Nephron (organoid): ENCODE results near the gene DCDC2B.

Source experiments
- H3K27ac Mint-ChIP-seq, 3 experiments: 2 replicates each; pipeline ENCODE4 v1.8.0; 2020; ENCODE audit warnings: mixed read lengths in 3 of 3, mild to moderate bottlenecking in 2 of 3, moderate library complexity in 1 of 3
- H3K27me3 Mint-ChIP-seq: 2 replicates; pipeline ENCODE4 v1.8.0; 2021; ENCODE audit warnings: low read depth, mild to moderate bottlenecking, moderate library complexity, mixed read lengths
- H3K36me3 Mint-ChIP-seq: 2 replicates; pipeline ENCODE4 v1.8.0; 2020; ENCODE audit warnings: low read depth, mixed read lengths
- H3K4me1 Mint-ChIP-seq: 2 replicates; pipeline ENCODE4 v1.8.0; 2020; ENCODE audit warnings: mixed read lengths
- H3K4me3 Mint-ChIP-seq, 3 experiments: 2 replicates each; pipeline ENCODE4 v1.8.0; 2020; ENCODE audit warnings: mild to moderate bottlenecking in 3 of 3, mixed read lengths in 3 of 3, moderate library complexity in 2 of 3
- H3K9me3 Mint-ChIP-seq: 2 replicates; pipeline ENCODE4 v1.8.0; 2020; ENCODE audit warnings: mixed read lengths
- CTCF ChIP-seq, 3 experiments: fragments of 200-600 bp; sonication (generic); IDR thresholded peaks; one replicate each; pipeline ENCODE4 v1.5.0; 2021; ENCODE audit warnings: antibody characterized with exemption in 3 of 3; ENCODE audit not compliant: unreplicated experiment in 3 of 3

DCDC2B gene

GRCh38 chr1:32223683-32224082 lies 14.8 kb downstream of the DCDC2B start:
- H3K4me1 Mint-ChIP-seq: peaks cover 27% of the 10 kb centered on the region
- H3K27me3 Mint-ChIP-seq: peaks cover 4% of the 10 kb centered on the region
- H3K4me3 Mint-ChIP-seq: peak overlapping the region; percentile 98 to 99 (median 99)
- peaks cover 39% of the 10 kb centered on the region for H3K36me3 Mint-ChIP-seq
- H3K9me3 Mint-ChIP-seq: no peaks in the 10 kb centered on the region
- peak overlapping the region in 2 of 3 experiments; percentile 31 to 55 for H3K27ac Mint-ChIP-seq
- TF ChIP-seq CTCF (IDR thresholded peaks at IDR 0.05; ENCODE audit: unreplicated experiment in 3 of 3): no peak

GRCh38 chr1:32224285-32224684 lies 15.4 kb downstream of the DCDC2B start:
- H3K27me3 Mint-ChIP-seq: peaks cover 4% of the 10 kb centered on the region
- TF ChIP-seq CTCF (IDR thresholded peaks at IDR 0.05; ENCODE audit: unreplicated experiment in 3 of 3): no peak
- H3K4me3 Mint-ChIP-seq: peak overlapping the region; percentile 83 to 99 (median 98)
- peak overlapping the region in 2 of 3 experiments; percentile 31 to 55 for H3K27ac Mint-ChIP-seq
- H3K36me3 Mint-ChIP-seq: peaks cover 45% of the 10 kb centered on the region
- no peaks in the 10 kb centered on the region for H3K9me3 Mint-ChIP-seq
- peaks cover 27% of the 10 kb centered on the region for H3K4me1 Mint-ChIP-seq

- H3K4me1 Mint-ChIP-seq: peaks cover 7% of the 10 kb centered on the region
- no peak for TF ChIP-seq CTCF (IDR thresholded peaks at IDR 0.05; ENCODE audit: unreplicated experiment in 3 of 3)
- no peaks in the 10 kb centered on the region for H3K9me3 Mint-ChIP-seq
- no peaks in the 10 kb centered on the region for H3K27me3 Mint-ChIP-seq
- H3K36me3 Mint-ChIP-seq: peaks cover 48% of the 10 kb centered on the region
- no peak overlapping the region for H3K4me3 Mint-ChIP-seq
- H3K27ac Mint-ChIP-seq: no peak overlapping the region
Observed at GRCh38 chr1:32228771-32229170, 19.9 kb downstream of the DCDC2B start.

- H3K9me3 Mint-ChIP-seq: no peaks in the 10 kb centered on the region
- no peak overlapping the region for H3K27ac Mint-ChIP-seq
- H3K4me1 Mint-ChIP-seq: no peaks in the 10 kb centered on the region
- no peak overlapping the region for H3K4me3 Mint-ChIP-seq
- no peaks in the 10 kb centered on the region for H3K27me3 Mint-ChIP-seq
- no peak for TF ChIP-seq CTCF (IDR thresholded peaks at IDR 0.05; ENCODE audit: unreplicated experiment in 3 of 3)
- peaks cover 37% of the 10 kb centered on the region for H3K36me3 Mint-ChIP-seq
Observed at GRCh38 chr1:32231843-32232432, 23.0 kb downstream of the DCDC2B start.

- Mint-ChIP-seq H3K36me3 (peaks cover 31% of the 10 kb centered on the region), H3K9me3 (no peaks in the 10 kb centered on the region), H3K4me3 (no peak overlapping the region), H3K4me1 (no peaks in the 10 kb centered on the region), H3K27me3 (no peaks in the 10 kb centered on the region), H3K27ac (no peak overlapping the region)
- TF ChIP-seq CTCF (IDR thresholded peaks at IDR 0.05; ENCODE audit: unreplicated experiment in 3 of 3): no peak
Observed at GRCh38 chr1:32232558-32233304, 23.8 kb downstream of the DCDC2B start.

GRCh38 chr1:32234792-32235191 lies 25.9 kb downstream of the DCDC2B start:
- H3K27ac Mint-ChIP-seq: no peak overlapping the region
- no peaks in the 10 kb centered on the region for H3K9me3 Mint-ChIP-seq
- H3K27me3 Mint-ChIP-seq: no peaks in the 10 kb centered on the region
- no peaks in the 10 kb centered on the region for H3K4me1 Mint-ChIP-seq
- no peak overlapping the region for H3K4me3 Mint-ChIP-seq
- no peak for TF ChIP-seq CTCF (IDR thresholded peaks at IDR 0.05; ENCODE audit: unreplicated experiment in 3 of 3)
- peaks cover 16% of the 10 kb centered on the region for H3K36me3 Mint-ChIP-seq
